Mucosa of gallbladder (tissue), 1 donor: ENCODE results near the gene C11orf98. TPM values are rescaled to one million over a fixed set of nuclear protein-coding genes. Genes with fewer than 3 reads are reported as not detected.
"Not testable (repeated sequence)": the region's sequence is repeated elsewhere in the genome, so short reads cannot be mapped to it uniquely, and the experiment has no call there.

Source experiments
- DNase-seq: peaks from one replicate; pipeline ENCODE4 v3.0.0-alpha.2; 2020; ENCODE audit warnings: low spot score
- total RNA-seq: library from RNA; stranded (reverse); gene quantifications from one replicate; pipeline ENCODE4 v1.2.1, GENCODE V29; 2021
- donor health status: DM: no; HTN: no; CAD: no.

C11orf98 gene
- total RNA-seq, 1 donor from 2014 or later, result 50.8 TPM

GRCh38 chr11:62682518-62682917 is 17.5 kb upstream of the C11orf98 start:
- no peak for DNase-seq

- DNase-seq, result peak; percentile 62
These were observed 15.8 kb upstream of the C11orf98 start for GRCh38 chr11:62680825-62681240.

- peak; percentile 92 for DNase-seq
These were observed 14.0 kb upstream of the C11orf98 start, which contains the start of gene UBXN1 for GRCh38 chr11:62678770-62679696. UBXN1 (minus strand) TSS chr11:62679073; CDS start chr11:62678923, 150 bp downstream.

GRCh38 chr11:62678433-62678769 is 13.4 kb upstream of the C11orf98 start:
- no peak for DNase-seq

- no peak for DNase-seq
These were observed 12.7 kb upstream of the C11orf98 start for GRCh38 chr11:62677714-62678113.

- no peak for DNase-seq
These were observed 12.1 kb upstream of the C11orf98 start for GRCh38 chr11:62677156-62677555.

- DNase-seq, result no peak
These were observed 11.7 kb upstream of the C11orf98 start for GRCh38 chr11:62676698-62677097.

- not testable (repeated sequence) for DNase-seq
These were observed 10.4 kb upstream of the C11orf98 start for GRCh38 chr11:62675415-62675814.

GRCh38 chr11:62673196-62673525 is 8.2 kb upstream of the C11orf98 start:
- no peak for DNase-seq

- peak; percentile 76 for DNase-seq
These were observed 6.8 kb upstream of the C11orf98 start, which contains the start of the genes LBHD1 and UQCC3 for GRCh38 chr11:62671608-62672389. LBHD1 (minus strand) TSS chr11:62672267; CDS start chr11:62670031, 2,236 bp downstream. UQCC3 (plus strand) TSS chr11:62671673; CDS start chr11:62671746, 73 bp downstream.

GRCh38 chr11:62671236-62671607 is 6.2 kb upstream of the C11orf98 start:
- no peak for DNase-seq

- DNase-seq, result no peak
These were observed 4.6 kb upstream of the C11orf98 start for GRCh38 chr11:62669420-62670161.

- DNase-seq, result no peak
These were observed 2.5 kb upstream of the C11orf98 start for GRCh38 chr11:62667460-62667859.

GRCh38 chr11:62666259-62666926 is 1.4 kb upstream of the C11orf98 start:
- DNase-seq, result no peak

GRCh38 chr11:62665599-62666258 is 719 bp upstream of the C11orf98 start:
- DNase-seq, result peak; percentile 41

GRCh38 chr11:62664405-62665074 is 470 bp downstream of the C11orf98 start:
- no peak for DNase-seq

- no peak for DNase-seq
These were observed 8.1 kb downstream of the C11orf98 start for GRCh38 chr11:62656796-62657429.

GRCh38 chr11:62654297-62654696 is 10.7 kb downstream of the C11orf98 start:
- DNase-seq, result no peak

- DNase-seq, result no peak
These were observed 12.6 kb downstream of the C11orf98 start for GRCh38 chr11:62652161-62653006.
